Activated T-helper 2 cell treated with anti-CD3 and anti-CD28 coated beads, Interferon-gamma antibody, Interleukin-2, Interleukin-4, amounts not matched to agents 10 μg/mL and 5 μg/mL and 100 μg/mL, durations not matched to agents 14 hours and 24 hours and 36 hours (primary cell): Measurements from ENCODE around the gene MANF. TPM values are rescaled to one million over a fixed set of nuclear protein-coding genes. Genes with fewer than 3 reads are reported as not detected.
"Not testable (repeated sequence)": the region's sequence is repeated elsewhere in the genome, so short reads cannot be mapped to it uniquely, and the experiment has no call there.

ENCODE experiments used
- DNase-seq: peaks from one replicate; pipeline ENCODE4 v3.0.0; 2021; ENCODE audit warnings: low spot score
- H3K27ac Mint-ChIP-seq: one replicate; pipeline ENCODE4 v1.8.0; 2021; ENCODE audit warnings: mixed read lengths
- H3K27me3 Mint-ChIP-seq: one replicate; pipeline ENCODE4 v1.8.0; 2021; ENCODE audit warnings: low read depth, mixed read lengths
- H3K36me3 Mint-ChIP-seq: one replicate; pipeline ENCODE4 v1.8.0; 2021; ENCODE audit warnings: low read depth, mixed read lengths
- H3K4me1 Mint-ChIP-seq: one replicate; pipeline ENCODE4 v1.8.0; 2021; ENCODE audit warnings: low read depth, mixed read lengths
- H3K4me3 Mint-ChIP-seq: one replicate; pipeline ENCODE4 v1.8.0; 2021; ENCODE audit warnings: low read depth, mild to moderate bottlenecking, moderate library complexity, mixed read lengths
- H3K9me3 Mint-ChIP-seq: one replicate; pipeline ENCODE4 v1.8.0; 2021; ENCODE audit warnings: mixed read lengths
- intact Hi-C: fragments of 100-400 bp; cut with micrococcal nuclease; formaldehyde crosslinking; loops from one replicate; pipeline ENCODE4 v1.15.1; 2023
- total RNA-seq: library from RNA; stranded (reverse); gene quantifications from 2 replicates; pipeline ENCODE4 v1.2.3, GENCODE V29; 2022

MANF gene
- total RNA-seq, 1 donor from 2014 or later, result 235 TPM

DNA sequence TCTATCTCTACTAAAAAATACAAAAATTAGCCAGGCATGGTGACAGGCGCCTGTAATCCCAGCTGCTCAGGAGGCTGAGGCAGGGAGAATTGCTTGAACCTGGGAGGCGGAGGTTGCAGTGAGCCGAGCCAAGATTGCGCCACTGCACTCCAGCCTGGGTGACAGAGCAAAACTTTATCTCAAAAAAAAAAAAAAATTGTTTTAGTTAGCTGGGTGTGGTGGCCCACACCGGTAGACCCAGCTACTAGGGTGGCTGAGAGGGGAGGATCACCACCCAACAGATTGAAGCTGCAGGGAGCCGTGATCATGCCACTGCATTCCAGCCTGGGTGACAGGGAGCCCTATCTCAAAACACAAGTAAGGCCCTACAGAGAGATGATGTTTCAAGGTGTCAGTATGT lies 2.2 kb downstream of the MANF start:
- not testable (repeated sequence) for H3K27ac Mint-ChIP-seq, DNase-seq, H3K9me3 Mint-ChIP-seq, H3K27me3 Mint-ChIP-seq
- Mint-ChIP-seq H3K4me3 (peak overlapping the region; percentile 96), H3K36me3 (peaks cover 60% of the 10 kb centered on the region), H3K4me1 (peaks cover 49% of the 10 kb centered on the region)
- intact Hi-C loops, result loop anchor here (10.0 kb wide), 1 partner anchor 1032 kb away; the partner anchor contains the start of genes CYB561D2, NPRL2 and TMEM115

DNA sequence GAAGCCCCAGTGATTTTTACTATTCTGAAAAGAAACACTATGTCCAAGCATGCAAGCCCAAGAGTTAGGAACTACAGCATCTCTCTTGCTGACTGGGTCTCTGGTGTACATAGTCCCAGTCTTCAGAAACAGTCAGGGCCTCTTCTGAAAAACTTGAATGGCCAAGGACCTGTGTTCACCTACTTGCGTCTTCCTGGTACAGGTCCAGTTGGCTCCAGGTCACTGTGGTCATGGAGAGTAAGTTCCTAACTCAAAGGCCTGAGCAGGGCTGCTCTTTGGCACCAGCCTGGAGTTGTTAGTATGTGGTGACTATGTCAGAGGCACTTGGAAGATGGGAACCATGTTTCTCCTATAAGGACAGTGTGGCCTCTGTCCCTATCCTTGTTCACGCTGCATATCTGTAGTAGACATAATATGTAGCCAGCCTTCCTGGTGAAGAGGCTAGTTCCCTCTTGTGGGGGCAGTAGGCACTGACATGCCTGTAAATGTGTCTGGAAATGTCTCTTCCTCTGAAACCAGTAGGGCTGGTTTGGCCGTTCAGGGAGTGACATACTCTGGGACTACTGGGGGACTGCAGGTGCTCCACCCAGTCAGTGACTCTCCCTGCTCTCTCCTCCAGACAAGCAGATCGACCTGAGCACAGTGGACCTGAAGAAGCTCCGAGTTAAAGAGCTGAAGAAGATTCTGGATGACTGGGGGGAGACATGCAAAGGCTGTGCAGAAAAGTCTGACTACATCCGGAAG lies 3.4 kb downstream of the MANF start:
- DNase-seq, result no peak
- Mint-ChIP-seq H3K4me1 (peaks cover 51% of the 10 kb centered on the region), H3K9me3 (no peaks in the 10 kb centered on the region), H3K36me3 (peaks cover 68% of the 10 kb centered on the region), H3K4me3 (peak overlapping the region; percentile 30), H3K27me3 (no peaks in the 10 kb centered on the region), H3K27ac (no peak overlapping the region)
- intact Hi-C loops, result loop anchor here (10.0 kb wide), 1 partner anchor 1034 kb away; the partner anchor contains the start of genes CYB561D2, NPRL2 and TMEM115

DNA sequence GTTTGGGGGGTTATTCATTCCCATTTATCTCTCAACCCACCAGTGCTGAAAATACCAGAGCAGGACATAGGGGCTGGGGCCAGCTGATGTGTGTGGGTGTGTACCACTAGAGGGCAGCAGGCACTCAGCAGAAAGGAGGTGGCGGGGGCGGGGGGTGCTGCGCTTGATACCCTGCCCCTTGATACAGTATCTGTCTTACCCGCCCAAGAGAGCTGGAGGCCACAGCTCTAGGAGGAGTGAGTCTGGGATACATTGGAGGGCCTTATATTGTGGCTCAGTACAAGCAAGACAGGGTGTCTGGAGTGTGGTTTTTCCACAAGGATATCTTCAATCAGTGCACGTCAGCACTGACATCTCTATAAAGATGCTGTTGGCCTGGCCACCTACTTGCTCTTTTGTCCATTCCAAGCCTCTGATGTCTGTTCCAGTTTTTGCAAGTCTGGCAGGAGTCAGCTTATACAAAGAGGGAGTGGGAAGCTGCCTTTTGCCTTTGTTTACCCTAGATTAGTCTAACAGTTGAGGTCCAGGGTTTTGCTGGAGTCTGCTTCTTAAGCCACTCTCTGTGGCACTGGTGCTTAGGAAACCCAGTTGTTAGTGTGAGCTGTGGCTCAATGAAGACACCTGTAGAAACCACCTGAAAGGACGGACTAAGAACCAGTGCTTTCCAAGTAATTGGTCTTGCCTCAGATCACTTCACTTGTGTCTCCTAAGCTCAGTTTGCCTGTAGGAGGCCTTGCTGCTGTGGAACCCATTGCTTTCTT lies 4.5 kb downstream of the MANF start:
- no peaks in the 10 kb centered on the region for H3K27me3 Mint-ChIP-seq
- peaks cover 70% of the 10 kb centered on the region for H3K36me3 Mint-ChIP-seq
- peaks cover 52% of the 10 kb centered on the region for H3K4me1 Mint-ChIP-seq
- intact Hi-C loops, result loop anchor here (2.0 to 10.0 kb wide), 3 partner anchors 281 to 1035 kb away; partner anchors contain the start of genes CYB561D2, NPRL2, TEX264 and TMEM115
- H3K9me3 Mint-ChIP-seq, result no peaks in the 10 kb centered on the region
- H3K27ac Mint-ChIP-seq, result peak overlapping the region; percentile 38
- DNase-seq, result peak; percentile 43
- peak overlapping the region; percentile 18 for H3K4me3 Mint-ChIP-seq

DNA sequence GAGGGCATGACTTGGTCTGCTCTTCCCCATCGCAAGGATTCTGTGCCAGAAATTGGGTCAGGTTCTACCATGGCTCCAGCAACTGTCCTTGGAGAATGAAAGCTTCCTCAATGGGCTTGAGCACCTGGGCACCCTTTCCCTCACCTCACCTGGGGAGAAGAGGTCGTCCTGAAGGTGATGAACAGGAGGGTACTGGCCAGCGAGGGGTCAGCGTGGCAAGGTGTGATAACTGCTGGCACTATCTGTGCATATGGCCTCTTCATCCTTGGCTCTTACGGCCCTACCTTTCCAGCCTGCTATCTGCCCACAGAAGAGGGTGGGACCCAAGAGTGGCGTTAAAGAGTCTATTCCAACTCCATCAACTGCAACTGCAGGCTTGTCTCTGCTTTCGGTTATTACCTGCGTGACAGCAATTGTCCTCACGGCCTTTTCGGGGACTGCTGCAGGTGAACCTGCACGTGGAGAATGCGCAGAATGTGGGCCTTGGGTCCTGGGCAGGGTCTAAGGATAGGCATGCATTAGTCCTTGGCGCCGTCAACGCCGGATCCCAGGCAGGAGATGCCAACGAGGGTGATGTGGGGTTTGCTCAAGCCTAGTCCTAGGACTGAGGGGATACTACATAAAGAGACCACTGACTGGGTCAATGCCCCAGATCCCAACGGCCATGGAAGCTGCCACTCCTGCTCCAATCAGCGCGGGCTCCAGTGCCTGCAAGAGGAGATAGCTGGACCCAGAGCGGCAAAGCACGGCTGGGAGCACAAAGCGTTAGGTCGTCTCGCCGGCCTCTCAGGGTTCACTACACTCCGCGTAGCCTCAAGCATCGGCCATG lies 5.4 kb downstream of the MANF start:
- Mint-ChIP-seq H3K27me3 (no peaks in the 10 kb centered on the region), H3K27ac (peak overlapping the region; percentile 46), H3K36me3 (peaks cover 71% of the 10 kb centered on the region), H3K4me3 (peak overlapping the region; percentile 52), H3K9me3 (no peaks in the 10 kb centered on the region), H3K4me1 (peaks cover 57% of the 10 kb centered on the region)
- intact Hi-C loops, result loop anchor here (1.0 to 2.0 kb wide), 3 partner anchors 109 to 818 kb away; partner anchors contain the start of gene TEX264
- no peak for DNase-seq

DNA sequence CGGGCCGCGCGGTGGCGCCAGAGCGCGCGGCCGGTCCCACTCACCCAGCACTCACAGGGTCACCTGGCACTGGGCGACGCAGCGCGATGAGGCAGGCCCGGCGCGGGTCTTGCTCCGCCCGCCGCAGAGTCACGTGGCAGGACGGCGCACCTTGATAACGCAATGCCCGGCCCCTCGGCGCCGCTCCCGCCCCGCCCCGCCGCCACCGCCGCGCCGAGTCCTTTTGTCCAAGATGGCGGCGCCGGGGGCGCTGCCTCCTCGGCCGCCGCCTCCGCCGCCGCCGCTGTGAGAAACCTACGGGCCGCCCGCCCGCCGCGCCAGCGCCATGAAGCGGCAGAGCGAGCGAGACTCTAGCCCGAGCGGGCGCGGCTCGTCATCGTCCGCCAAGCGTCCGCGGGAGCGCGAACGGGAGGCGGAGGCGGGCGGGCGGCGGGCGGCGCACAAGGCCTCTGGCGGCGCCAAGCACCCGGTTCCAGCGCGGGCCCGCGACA lies 6.0 kb downstream of the MANF start, which contains the start of gene RBM15B:
Gene RBM15B (plus strand): TSS at position 211 of the 491 bp plus-strand sequence. CDS start 115 bp downstream, at position 326.
- H3K36me3 Mint-ChIP-seq, result peaks cover 67% of the 10 kb centered on the region

DNA sequence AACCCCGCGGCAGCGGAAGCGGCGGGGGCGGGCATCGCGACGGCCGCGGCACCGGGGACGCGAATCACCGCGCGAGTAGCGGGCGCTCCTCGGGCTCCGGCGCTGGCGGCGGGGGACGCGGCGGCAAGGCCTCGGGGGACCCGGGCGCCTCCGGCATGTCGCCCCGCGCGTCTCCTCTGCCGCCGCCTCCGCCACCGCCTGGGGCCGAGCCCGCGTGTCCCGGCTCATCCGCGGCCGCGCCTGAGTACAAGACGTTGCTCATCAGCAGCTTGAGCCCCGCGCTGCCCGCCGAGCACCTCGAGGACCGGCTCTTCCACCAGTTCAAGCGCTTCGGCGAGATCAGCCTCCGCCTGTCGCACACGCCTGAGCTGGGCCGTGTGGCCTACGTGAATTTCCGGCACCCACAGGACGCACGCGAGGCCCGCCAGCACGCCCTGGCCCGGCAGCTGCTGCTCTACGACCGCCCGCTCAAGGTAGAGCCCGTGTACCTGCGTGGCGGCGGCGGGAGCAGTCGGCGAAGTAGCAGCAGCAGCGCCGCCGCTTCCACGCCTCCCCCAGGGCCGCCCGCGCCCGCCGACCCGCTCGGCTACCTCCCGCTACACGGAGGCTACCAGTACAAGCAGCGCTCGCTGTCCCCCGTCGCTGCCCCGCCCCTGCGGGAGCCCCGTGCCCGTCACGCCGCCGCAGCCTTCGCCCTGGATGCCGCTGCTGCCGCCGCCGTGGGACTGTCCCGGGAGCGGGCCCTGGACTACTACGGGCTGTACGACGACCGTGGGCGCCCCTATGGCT lies 6.7 kb downstream of the MANF start:
- H3K4me3 Mint-ChIP-seq, result peak overlapping the region; percentile 82
- peaks cover 54% of the 10 kb centered on the region for H3K4me1 Mint-ChIP-seq
- intact Hi-C loops, result loop anchor here (1.0 to 2.0 kb wide), 3 partner anchors 108 to 819 kb away; partner anchors contain the start of gene TEX264
- no peaks in the 10 kb centered on the region for H3K9me3 Mint-ChIP-seq
- peaks cover 67% of the 10 kb centered on the region for H3K36me3 Mint-ChIP-seq
- no peaks in the 10 kb centered on the region for H3K27me3 Mint-ChIP-seq
- H3K27ac Mint-ChIP-seq, result peak overlapping the region; percentile 83
- DNase-seq, result peak; percentile 50

More for the DNA sequence above, 6.0 kb downstream of the MANF start, which contains the start of gene RBM15B:
- Mint-ChIP-seq H3K4me1 (peaks cover 54% of the 10 kb centered on the region), H3K27me3 (no peaks in the 10 kb centered on the region), H3K27ac (peak within 1 kb of the TSS; percentile 83), H3K9me3 (no peaks in the 10 kb centered on the region), H3K4me3 (peak within 1 kb of the TSS; percentile 82)
- intact Hi-C loops, result loop anchor here (1.0 to 2.0 kb wide), 3 partner anchors 108 to 818 kb away; partner anchors contain the start of gene TEX264
- peak; percentile 97 for DNase-seq

DNA sequence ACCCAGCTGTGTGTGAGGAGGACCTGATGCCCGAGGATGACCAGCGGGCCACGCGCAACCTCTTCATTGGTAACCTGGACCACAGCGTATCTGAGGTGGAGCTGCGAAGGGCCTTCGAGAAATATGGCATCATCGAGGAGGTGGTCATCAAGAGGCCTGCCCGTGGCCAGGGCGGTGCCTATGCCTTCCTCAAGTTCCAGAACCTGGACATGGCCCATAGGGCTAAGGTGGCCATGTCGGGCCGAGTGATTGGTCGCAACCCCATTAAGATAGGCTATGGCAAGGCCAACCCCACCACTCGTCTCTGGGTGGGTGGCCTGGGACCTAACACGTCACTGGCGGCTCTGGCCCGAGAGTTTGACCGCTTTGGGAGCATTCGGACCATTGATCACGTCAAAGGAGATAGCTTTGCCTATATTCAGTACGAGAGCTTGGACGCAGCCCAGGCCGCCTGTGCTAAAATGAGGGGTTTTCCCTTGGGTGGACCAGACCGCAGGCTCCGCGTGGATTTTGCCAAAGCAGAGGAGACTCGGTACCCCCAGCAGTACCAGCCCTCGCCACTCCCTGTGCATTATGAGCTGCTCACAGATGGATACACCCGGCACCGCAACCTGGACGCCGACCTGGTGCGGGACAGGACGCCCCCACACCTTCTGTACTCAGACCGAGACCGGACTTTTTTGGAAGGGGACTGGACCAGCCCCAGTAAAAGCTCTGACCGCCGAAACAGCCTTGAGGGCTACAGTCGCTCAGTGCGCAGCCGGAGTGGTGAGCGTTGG lies 7.5 kb downstream of the MANF start:
- Mint-ChIP-seq H3K4me3 (peak overlapping the region; percentile 82), H3K36me3 (peaks cover 66% of the 10 kb centered on the region), H3K27me3 (no peaks in the 10 kb centered on the region), H3K27ac (peak overlapping the region; percentile 83), H3K4me1 (peaks cover 51% of the 10 kb centered on the region), H3K9me3 (no peaks in the 10 kb centered on the region)
- DNase-seq, result no peak
- intact Hi-C loops, result no loop called here

DNA sequence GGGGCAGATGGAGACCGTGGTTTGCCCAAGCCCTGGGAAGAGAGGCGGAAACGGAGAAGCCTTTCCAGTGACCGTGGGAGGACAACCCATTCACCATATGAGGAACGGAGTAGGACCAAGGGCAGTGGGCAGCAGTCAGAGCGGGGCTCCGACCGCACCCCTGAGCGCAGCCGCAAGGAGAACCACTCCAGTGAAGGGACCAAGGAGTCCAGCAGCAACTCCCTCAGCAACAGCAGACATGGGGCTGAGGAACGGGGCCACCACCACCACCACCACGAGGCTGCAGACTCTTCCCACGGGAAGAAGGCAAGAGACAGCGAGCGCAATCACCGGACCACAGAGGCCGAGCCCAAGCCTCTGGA lies 8.0 kb downstream of the MANF start:
- Mint-ChIP-seq H3K27me3 (no peaks in the 10 kb centered on the region), H3K4me3 (peak overlapping the region; percentile 82), H3K27ac (peak overlapping the region; percentile 42), H3K36me3 (peaks cover 65% of the 10 kb centered on the region), H3K4me1 (peaks cover 46% of the 10 kb centered on the region), H3K9me3 (no peaks in the 10 kb centered on the region)
- intact Hi-C loops, result no loop called here
- no peak for DNase-seq

DNA sequence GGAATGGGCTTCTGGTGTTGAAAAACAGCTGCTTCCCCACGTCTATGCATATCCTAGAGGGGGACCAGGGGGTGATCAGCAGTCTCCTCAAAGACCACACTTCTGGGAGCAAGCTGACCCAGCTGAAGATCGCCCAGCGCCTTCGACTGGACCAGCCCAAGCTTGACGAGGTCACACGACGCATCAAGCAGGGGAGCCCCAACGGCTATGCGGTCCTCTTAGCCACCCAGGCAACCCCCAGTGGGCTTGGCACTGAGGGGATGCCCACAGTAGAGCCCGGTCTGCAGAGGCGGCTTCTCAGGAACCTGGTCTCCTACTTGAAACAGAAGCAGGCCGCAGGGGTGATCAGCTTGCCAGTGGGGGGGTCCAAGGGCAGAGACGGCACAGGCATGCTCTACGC lies 8.5 kb downstream of the MANF start:
- H3K36me3 Mint-ChIP-seq, result peaks cover 62% of the 10 kb centered on the region
- H3K9me3 Mint-ChIP-seq, result no peaks in the 10 kb centered on the region
- DNase-seq, result no peak
- intact Hi-C loops, result no loop called here
- no peak overlapping the region for H3K4me3 Mint-ChIP-seq
- H3K27ac Mint-ChIP-seq, result no peak overlapping the region
- H3K27me3 Mint-ChIP-seq, result no peaks in the 10 kb centered on the region
- peaks cover 46% of the 10 kb centered on the region for H3K4me1 Mint-ChIP-seq

DNA sequence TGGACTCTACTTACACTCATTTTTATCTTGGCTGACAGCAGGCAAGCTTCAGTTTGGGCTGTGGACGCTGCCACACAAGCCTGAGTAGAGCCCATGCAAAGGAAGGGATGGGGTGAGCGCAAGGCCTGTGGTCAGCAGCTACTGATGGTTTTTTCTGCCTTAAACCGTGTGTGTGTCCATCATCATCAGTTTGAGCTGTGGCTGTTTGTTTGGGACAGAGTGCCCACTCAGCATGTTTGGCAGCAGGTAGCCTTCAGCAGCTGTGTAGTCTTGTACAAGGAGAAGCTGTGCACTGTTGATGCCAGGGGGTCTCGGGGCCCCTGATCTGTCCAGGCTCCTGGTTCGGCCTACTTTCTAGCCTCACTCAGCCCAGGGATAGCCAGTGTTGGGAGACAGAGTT lies 9.4 kb downstream of the MANF start:
- intact Hi-C loops, result no loop called here
- H3K9me3 Mint-ChIP-seq, result no peaks in the 10 kb centered on the region
- peak overlapping the region; percentile 57 for H3K27ac Mint-ChIP-seq
- peaks cover 58% of the 10 kb centered on the region for H3K36me3 Mint-ChIP-seq
- DNase-seq, result no peak
- H3K4me1 Mint-ChIP-seq, result peaks cover 38% of the 10 kb centered on the region
- no peaks in the 10 kb centered on the region for H3K27me3 Mint-ChIP-seq
- H3K4me3 Mint-ChIP-seq, result peak overlapping the region; percentile 69
